GM12864 (cell line): ENCODE data around the gene POLG.

Source experiments
- DNase-seq: peaks from one replicate; pipeline ENCODE4 v3.0.0-alpha.2; 2011; ENCODE audit warnings: low read depth
- H3K4me3 ChIP-seq: 2 replicates; pipeline ENCODE4 v1.5.1; 2011; ENCODE audit warnings: mild to moderate bottlenecking, low read depth, low read length, control low read depth
- TF ChIP-seq, protein P1 (sequence below): IDR thresholded peaks from 2 replicates; pipeline ENCODE4 v1.5.1; 2011; ENCODE audit warnings: low read depth, mild to moderate bottlenecking, moderate library complexity, low read length, control low read depth, inconsistent platforms; ENCODE audit errors: missing control alignments

The POLG gene

DNA sequence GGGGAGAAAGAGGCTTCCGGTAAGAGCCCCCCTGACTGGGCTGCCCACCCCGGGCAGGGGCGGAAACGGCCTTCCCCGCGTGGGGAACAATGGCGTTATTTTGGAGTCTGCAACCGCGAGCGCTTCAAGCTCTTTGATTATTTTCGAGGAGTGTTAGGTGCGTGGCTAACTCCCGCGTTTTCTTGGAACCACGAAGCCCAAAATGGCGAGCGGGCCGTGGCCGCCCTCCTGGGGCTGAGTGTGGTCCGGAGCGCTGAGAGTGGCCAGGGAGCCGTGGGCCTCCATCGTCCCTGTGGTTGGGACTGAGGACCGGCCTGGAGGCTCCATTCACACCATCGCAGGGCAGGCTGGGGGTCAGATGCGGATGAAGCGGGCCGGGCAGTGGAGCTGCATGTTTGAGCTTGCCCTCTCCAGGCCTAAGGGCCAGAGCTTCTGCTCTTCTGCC lies 44.6 kb upstream of the POLG start:
- no peak overlapping the region for H3K4me3 ChIP-seq
- DNase-seq, result no peak
- TF ChIP-seq, protein P1, sequence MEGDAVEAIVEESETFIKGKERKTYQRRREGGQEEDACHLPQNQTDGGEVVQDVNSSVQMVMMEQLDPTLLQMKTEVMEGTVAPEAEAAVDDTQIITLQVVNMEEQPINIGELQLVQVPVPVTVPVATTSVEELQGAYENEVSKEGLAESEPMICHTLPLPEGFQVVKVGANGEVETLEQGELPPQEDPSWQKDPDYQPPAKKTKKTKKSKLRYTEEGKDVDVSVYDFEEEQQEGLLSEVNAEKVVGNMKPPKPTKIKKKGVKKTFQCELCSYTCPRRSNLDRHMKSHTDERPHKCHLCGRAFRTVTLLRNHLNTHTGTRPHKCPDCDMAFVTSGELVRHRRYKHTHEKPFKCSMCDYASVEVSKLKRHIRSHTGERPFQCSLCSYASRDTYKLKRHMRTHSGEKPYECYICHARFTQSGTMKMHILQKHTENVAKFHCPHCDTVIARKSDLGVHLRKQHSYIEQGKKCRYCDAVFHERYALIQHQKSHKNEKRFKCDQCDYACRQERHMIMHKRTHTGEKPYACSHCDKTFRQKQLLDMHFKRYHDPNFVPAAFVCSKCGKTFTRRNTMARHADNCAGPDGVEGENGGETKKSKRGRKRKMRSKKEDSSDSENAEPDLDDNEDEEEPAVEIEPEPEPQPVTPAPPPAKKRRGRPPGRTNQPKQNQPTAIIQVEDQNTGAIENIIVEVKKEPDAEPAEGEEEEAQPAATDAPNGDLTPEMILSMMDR, result no peak

DNA sequence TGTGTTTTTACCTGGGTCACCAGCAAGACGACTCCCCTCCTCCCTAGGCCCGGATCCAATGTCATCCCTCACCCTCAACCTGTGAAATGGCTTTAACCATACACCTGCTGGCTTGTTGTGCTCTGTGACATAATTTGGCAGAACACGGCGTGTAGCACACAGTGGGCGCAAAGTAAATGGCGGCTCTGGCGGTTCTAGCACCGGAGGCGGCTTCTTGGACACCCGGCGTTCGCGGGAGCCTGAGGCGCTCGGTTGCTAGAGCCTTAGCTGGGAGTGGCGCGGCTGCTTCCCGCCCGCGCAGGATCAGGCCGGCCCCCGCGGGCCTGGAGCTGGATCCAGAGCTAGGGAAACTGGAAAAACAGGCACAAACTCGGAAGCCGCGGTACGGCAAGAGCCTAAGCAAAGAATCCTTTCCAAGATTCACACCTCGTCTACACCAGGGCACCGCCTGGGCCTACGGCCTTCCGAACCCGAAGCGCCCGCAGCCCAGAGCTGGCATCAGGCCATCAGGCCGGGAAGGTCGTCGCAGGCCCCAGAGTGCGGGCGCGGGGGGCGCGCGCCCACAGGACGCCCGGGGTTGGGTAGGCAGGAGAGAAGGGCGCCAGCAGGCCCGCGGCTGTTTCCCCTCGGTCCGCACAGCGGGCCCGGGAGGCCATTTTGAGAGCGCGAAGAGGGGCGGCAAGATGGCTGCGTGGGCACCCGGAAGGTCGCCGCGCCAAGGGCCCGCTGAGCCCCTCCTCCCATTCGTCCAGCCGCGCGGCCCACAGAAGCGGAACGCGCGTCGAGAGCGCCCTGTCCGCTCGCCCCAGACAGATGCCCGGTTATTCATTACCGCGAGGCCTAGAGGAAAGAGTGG lies 43.9 kb upstream of the POLG start:
- no peak overlapping the region for H3K4me3 ChIP-seq
- DNase-seq, result no peak
- TF ChIP-seq, protein P1, result no peak

DNA sequence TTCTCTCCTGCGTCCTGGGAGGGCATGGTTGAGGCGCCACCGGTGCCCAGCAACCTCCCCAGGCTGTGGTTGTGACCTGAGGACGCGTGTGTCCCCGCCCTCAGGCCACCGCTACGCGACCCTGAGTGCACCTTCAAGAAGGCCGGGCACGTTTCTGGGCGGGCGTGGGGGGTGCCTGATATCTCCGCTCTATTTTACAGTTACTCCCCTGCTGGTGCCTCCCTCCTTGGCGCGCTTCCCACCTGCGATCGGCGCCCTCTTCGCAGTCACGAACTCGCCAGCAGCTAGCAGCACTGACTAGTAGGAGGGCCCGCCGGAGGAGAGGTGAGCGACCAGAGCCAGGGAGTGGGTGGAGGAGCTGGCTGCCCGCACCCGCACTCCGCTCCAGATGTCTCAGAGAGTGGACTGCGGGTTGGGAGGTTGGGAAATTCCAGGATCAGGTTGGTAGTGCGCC lies 43.2 kb upstream of the POLG start:
- H3K4me3 ChIP-seq, result no peak overlapping the region
- DNase-seq, result no peak
- TF ChIP-seq, protein P1, result no peak

DNA sequence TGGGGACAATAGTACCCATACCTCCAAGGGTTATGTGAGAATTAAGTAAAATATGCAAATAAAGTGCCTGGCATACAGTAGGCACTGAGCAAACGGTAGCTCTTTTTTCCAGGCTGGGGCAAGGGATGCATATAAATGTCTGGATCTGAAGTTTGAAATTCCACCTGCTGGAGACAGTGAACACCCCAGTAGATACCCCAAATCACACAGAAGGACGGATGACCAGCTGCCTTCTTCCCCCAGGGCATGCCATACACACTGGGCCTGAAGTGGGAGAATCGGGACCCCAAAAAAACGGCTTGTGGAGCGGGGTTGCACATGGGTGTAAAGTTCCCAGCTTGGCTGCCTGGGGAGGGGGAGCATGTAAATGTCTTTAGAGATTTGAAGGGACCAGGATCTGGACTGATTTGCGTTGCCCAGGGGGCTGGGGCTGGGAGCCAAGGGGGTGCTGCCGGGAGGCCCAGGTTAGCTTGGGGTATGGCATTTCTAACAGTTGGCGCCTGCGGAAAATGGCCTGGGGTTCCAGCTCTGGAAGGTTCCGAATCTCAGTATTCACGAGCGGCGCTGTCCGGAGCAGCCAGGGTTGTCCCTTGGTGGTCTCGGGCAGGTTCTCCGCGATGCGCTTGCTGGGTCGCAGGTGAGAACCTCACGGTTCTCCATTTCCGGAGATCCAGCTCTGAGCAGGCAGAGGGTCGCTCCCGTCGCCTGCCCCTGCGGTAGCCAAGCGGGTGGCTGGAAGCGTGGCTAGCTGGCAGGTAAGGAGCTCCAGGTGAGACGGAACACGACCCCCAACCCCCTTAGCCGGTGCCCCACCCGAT lies 42.6 kb upstream of the POLG start:
- H3K4me3 ChIP-seq, result no peak overlapping the region

DNA sequence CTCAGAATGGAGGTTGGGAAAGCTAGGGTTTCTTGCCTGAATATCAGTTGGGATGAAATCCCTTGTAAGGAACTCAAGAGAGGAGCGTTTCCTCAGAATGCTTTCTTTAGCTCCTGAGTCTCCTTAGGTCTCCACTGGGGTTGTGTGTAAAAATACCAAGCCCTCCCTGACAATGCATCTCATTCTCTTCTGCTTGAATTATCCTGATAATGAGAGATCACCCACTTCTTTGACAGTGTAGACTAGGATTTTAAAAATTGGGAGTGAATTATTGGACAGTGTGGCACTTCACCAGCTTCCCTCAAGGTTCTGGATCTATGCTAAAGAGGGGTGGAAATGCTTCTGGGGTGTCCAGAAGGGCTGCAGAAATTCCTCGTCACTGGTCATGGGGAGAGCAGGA lies 41.8 kb upstream of the POLG start:
- no peak for DNase-seq
- TF ChIP-seq, protein P1, result no peak
- H3K4me3 ChIP-seq, result no peak overlapping the region

More for the DNA sequence above, 42.6 kb upstream of the POLG start:
- TF ChIP-seq, protein P1, result no peak
- no peak for DNase-seq

DNA sequence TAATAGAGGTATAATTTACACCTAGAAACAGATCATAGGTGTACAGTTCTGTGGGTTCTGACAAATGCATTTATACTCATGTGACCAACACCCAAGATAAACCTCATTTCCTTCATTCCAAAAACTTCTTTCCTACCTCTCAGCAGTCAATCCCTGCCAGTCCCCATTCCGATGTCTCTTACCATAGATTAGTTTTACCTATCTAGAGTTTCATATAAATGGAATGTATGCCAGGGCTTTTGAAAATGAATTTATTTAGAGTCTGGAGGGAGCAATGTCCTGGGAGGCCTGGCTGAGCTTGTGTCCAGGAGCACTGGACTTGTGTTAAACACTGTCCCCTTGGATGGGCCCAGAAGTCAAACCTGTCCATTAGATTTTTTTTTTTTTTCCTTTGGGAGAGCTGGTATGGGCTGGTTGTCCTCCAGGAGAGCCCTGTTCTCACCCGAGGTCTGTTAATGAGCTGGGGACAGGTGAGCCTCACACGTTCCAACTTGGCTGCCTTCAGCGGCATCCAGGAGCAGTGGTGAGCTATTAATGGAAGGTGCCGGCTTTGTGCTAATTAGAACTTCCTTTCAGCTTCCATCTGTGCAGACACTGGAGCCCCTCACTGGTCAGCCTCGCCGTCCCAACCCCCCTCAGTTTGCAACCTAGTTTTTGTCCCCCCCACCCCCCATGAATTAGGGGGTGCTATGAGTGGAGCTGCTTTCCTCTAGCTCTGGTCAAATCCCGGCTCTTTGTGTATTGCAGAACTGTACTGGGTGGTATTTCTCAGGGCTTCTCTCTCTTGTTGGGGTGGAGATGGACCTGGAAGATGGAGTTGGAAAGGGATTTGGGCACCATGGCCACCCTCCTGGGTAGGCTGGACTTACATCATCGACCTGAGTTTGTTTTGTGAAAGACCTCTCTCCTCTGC lies 40.7 kb upstream of the POLG start:
- no peak overlapping the region for H3K4me3 ChIP-seq
- DNase-seq, result no peak
- TF ChIP-seq, protein P1, result no peak
